Measurements from ENCODE around the gene SERPINB8.

Gene SERPINB8

DNA sequence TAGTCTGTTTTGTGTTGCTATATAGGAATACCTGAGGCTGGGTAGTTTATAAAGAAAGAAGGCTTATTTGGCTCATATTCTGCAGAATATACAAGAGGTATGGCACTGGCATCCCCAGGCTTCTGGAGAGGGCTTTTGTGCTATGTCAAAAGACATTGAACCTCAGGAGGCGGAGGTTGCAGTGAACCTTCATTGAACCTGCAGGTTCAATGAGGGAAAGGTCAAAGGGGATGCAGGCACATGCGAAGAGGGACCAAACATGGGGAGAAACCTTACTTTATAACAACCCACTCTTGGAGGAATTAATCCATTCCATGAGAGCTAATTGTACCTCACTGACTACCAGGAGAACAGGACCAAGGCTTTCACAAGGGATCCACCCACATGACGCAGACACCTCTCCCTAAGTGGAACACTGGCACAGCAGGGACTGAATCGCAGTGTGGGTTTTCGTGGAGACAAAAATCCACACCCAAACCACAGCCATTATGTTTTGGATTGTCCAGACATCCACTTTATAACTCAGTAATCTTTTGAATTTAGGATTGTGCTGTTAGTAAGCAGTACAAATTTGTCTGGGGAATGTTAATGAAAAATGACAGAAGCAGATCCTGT is 4.1 kb upstream of the SERPINB8 start:
- DNase-seq (ENCODE audit: low spot score) = no peak

GRCh38 chr18:63970809-63971205 is 926 bp downstream of the SERPINB8 start:
- peak; percentile 33 for DNase-seq (ENCODE audit: low spot score)

DNA sequence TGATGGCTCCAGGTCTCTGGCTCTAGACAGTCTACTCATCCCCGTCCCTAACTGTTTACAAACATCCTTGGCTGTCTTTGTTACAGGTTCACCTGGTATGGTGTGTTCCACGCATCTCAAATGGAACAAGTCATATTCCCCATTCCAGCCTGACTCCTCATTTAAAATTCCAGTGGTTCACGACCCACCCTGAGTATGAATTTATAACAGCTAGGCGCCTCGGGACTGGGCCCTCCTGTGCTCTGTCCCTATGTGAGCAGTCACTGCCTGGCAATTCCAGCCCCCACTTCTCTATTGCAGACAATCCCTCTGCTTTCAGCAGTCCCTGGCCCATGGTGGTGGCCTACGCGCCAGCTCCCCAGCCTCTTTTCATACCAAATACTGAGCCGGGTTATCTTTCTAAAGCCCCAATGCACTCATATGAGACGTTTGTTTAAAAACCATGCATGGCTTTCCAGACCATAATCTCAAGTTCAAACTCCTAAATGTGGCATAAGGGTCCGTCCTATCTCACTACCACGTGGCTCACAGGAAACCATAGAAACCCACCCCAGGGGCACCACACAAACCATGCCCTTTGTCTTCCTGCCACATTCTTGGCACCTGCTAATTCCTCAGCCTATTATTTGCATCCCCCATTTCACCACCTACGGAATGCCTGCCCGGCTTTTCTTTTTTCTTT is 1.6 kb downstream of the SERPINB8 start:
- DNase-seq (ENCODE audit: low spot score) = no peak

DNA sequence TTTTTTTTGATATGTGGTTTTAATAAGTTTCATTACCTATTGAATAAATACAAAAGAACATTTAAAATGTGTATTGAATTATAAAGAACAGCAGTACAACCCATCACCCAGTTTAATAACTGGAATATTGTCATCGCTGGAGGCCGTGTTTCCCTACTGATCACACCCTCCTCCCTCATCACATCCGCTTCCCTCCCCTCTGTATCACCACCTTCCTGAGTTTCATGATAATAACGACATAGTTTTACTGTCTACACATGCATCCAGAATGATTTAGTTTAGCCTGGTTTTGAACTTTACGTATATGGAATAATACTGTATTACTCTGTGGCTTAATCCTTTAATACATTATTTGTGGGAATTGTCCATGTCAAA is 2.1 kb downstream of the SERPINB8 start:
- DNase-seq (ENCODE audit: low spot score) = no peak

DNA sequence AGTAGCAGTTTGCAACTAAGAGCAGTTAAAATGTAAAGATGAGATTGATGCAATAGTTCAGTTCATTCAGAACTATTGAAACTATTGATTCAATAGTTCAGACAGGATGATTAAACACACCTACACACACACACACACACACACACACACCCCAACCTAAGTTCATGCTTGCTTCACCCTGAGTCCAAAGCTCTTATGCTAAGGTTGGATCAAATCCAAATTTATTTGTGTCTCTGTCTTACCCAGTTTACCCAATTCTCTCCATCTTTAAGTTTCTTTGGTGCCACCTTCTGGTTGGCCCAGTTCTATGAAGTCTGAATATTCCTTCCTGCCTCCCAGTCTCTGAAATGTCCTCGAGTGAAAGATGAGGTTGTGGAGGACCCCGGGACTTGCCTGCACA is 5.1 kb downstream of the SERPINB8 start:
- DNase-seq (ENCODE audit: low spot score) = peak; percentile 41

DNA sequence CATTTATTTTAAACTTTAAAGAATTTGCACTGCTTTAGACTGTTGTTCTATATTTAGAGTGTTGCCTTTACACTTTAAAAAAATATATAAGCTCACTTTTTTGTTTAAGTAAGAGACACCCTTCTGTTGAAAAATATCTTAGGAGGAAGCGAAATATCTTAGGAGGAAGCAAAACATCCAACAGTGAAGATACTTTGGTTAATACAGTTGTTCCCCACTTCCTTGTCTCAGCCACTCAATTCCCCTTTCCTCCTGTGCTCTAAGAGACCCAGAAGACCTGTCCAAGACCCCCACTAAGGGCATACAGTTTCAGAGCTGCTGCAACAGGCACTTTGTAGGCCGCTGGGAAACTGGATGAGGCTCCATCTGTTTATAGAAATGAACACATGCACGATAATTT is 5.7 kb downstream of the SERPINB8 start:
- peak; percentile 41 for DNase-seq (ENCODE audit: low spot score)

DNA sequence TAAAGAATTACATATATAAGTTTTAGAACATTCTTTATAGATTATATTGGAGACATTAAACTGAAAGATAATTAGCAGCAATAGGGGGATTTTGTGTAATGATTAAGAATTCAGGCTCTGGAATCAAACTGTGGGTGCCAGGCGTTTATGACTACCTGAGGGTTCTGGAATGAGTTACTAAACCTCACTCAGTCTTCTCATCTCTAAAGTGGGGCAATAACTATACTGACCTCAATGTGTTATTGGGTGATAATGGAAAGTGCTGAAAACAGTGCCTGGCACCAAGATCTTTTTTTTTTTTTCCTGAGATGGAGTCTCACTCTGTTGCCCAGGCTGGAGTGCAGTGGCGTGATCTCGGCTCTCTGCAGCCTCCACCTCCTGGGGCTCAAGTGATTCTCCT is 7.2 kb downstream of the SERPINB8 start:
- DNase-seq (ENCODE audit: low spot score) = no peak

DNA sequence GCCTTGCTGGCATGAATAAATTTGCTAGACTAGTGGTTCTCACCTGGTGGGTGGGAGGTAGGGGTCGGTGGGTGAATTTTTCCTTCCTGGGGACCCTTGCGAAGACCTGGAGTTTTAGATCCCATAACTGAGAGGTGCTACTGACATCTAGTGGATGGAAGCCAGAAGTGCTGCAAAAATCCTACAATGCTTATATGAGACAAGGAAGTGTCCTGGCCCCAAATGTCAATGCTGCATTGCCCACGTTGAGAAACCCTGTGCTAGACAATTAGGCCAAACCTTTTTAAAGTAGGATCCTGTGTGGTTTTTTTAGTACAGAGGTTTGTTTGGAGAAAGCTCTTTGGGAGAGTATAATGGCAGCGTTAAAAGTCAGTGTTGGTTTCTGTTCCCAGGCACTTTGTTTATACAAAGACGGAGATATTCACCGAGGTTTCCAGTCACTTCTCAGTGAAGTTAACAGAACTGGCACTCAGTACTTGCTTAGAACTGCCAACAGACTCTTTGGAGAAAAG is 9.6 kb downstream of the SERPINB8 start:
- peak; percentile 87 for DNase-seq (ENCODE audit: low spot score)

- no peak for DNase-seq (ENCODE audit: low spot score)
Observed at GRCh38 chr18:63980027-63980426, 10.1 kb downstream of the SERPINB8 start.

- peak; percentile 20 for DNase-seq (ENCODE audit: low spot score)
Observed at GRCh38 chr18:63980896-63981460, 11.1 kb downstream of the SERPINB8 start.

GRCh38 chr18:63981719-63982118 is 11.8 kb downstream of the SERPINB8 start:
- no peak for DNase-seq (ENCODE audit: low spot score)

DNA sequence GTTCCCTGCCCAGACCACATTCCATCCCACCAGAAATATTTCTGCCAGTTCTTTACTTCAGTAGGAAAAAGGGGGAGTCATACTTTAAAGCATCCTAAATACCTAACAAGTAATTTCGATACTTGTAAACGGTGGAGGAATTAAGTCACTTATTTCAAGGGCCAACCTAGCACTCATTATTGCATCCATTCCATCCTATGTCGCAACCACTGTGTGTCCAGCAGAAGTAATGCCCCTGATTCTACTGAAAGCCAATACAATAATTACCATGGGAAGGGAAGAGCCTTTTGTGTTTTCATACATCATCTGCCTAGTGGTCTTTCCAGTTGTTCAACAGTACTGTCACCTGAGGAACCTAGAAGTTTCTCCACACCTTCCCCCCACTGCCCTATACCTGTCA is 12.5 kb downstream of the SERPINB8 start:
- DNase-seq (ENCODE audit: low spot score) = no peak

DNA sequence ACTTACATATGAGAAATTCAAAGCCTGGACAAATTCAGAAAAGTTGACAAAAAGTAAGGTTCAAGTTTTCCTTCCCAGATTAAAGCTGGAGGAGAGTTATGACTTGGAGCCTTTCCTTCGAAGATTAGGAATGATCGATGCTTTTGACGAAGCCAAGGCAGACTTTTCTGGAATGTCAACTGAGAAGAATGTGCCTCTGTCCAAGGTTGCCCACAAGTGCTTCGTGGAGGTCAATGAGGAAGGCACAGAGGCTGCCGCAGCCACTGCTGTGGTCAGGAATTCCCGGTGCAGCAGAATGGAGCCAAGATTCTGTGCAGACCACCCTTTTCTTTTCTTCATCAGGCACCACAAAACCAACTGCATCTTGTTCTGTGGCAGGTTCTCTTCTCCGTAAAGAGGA is 17.0 kb downstream of the SERPINB8 start:
- DNase-seq (ENCODE audit: low spot score) = no peak

DNA sequence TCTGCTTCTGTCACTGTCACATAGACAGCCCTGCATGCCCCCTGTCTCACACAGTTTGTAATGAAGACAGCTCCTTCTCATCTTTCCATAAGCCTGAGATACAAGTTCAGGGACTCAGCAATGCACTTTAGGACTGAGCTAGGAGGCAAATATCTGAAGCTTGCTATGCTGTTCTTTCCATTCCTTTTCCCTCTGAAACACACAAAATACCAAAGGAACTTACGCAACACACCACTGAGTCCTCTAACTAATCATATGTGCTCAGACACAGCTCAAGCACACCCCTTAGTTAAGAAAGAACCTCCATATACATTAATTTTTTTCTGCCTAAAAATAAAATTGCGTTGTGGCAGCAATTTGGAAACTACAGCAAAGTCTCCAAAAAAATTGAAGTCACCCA is 17.9 kb downstream of the SERPINB8 start:
- no peak for DNase-seq (ENCODE audit: low spot score)

DNA sequence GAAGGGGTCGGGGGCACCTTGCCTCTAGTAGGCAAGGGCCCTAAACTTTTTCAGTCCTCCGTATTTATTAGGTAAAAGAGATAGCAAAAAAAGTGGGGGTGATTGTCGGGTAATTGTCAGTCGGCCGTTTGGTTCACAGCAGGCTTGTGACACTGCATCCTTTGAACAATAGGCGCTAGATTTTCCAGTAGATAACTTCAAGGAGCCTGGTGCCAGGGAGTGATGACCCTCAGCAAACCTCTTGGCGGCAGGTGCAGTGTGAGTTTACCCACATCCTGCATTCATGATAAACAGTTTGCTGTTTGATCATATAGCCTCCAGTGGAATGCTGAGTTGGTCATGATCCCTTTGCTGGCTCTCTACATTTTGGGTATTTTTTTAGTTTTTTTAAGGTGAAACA is 22.9 kb downstream of the SERPINB8 start:
- DNase-seq (ENCODE audit: low spot score) = no peak

DNA sequence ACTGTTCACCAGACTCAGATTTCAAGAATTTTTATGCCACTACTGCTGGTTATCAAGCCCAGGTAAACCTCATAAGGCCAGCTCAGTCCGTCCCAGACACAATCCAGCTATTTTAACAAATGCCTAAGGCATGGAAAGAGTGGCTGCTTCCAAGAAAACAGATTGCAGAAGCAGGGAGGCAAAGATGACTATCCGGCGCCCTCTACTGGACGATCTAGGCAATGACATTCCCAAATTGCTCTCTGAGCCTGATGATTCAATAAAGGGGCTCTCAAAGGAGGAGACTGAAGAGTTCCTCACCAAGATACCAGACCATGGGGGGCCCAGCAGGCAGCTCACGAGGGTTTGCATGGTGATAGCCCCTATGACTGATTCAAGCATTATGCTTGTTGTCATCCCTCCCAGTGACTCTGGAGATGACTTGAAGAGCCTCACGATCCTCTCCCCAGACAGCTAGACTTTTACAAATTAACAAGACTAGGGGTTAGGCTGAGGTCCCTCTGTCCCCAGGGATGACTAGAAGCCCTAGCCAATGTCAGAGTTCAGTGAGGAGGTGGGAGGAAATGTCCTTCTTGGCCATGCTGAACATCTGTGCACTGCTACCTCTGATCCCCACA is 25.0 kb downstream of the SERPINB8 start:
- DNase-seq (ENCODE audit: low spot score) = peak; percentile 58

- no peak for DNase-seq (ENCODE audit: low spot score)
Observed at GRCh38 chr18:63997041-63997440, 27.2 kb downstream of the SERPINB8 start.

DNA sequence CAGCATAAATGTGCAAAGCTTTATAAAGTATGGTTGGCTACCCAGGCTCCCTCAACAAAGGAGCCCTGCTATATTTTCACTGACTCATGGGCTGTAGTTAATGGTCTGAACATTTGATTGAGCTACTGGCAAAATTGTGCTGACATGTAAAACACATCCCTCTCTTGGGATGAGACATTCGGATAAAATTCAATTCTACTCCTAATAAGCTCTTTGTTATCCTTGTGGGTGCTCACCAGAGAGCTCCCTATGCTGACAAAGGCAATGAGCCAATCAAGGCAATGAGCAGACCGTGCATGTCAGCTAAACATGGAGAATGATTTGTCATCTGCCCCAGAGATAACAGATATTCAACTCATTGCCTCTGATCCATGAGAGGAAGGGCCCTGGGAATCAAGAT is 27.7 kb downstream of the SERPINB8 start:
- DNase-seq (ENCODE audit: low spot score) = no peak

DNA sequence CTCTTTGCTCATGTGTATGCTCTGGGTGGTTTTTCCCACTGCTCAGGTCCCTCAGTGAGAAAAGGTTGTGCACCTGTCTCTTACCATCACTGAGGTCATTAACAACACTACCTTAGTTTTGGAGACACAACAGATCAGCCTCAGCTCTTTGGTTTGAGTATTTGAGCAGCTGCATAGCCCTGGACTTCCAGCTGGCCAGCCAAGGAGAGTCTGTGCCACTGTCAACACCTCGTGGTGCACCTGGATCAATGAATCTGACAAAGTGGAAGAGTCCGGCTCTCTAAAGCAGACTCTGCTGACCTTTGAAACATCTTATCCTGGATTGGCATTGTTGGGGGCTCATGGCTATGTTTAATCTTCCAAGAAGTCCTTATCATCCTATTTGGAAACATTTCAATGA is 30.0 kb downstream of the SERPINB8 start:
- DNase-seq (ENCODE audit: low spot score) = no peak

- no peak for DNase-seq (ENCODE audit: low spot score)
Observed at GRCh38 chr18:64002581-64002980, 32.7 kb downstream of the SERPINB8 start.

GRCh38 chr18:64009305-64009704 is 39.4 kb downstream of the SERPINB8 start:
- DNase-seq (ENCODE audit: low spot score) = no peak

DNA sequence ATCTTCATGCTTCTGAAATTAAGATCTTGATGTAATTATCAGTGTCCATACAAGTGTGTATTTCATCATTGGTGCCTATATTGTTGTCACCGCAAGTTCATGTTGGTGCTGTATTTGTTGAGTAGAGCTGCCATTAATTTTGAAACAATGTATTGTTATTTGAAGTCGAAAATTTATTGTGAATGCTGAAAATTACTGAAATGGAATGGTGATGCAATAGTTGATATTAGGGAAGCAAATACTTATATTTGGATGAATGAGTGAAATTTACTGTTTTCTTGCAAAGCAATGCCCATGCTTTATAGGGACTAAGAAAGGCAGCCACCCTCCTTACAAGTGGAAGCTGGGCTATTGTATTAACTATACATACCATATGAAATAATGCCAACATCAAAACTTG is 41.6 kb downstream of the SERPINB8 start:
- no peak for DNase-seq (ENCODE audit: low spot score)

DNA sequence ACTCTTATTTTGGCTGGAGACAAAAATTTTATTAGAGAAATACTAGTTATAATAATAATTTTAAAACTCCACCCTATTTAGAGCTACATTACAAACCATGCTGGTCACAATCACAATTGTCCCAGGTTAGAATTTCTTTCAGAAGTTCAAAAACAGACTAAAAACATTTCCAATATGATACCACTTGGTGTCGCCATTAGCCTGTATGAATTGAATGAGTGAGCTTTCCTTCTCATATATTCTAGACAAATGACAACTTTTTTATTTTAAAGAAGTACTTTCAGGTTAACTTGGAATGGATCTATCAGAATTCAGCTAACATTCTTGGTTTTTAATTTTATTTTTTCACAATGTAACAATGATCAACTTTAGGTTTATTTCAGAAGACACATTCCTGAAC is 48.0 kb downstream of the SERPINB8 start:
- DNase-seq (ENCODE audit: low spot score) = peak; percentile 32

Measured in Ammon's horn (tissue), 1 donor.